Measurements from ENCODE around the gene C1orf105. TPM values are rescaled to one million over a fixed set of nuclear protein-coding genes. Genes with fewer than 3 reads are reported as not detected.

The C1orf105 gene
- total RNA-seq, 1 experiment from 2014 or later: not detected

- H3K36me3 ChIP-seq (ENCODE audit: insufficient read depth, low read length, poor library complexity, severe bottlenecking): no peaks in the 10 kb centered on the region
- H3K27me3 ChIP-seq (replicated peaks; ENCODE audit: insufficient read depth, low read depth, low read length, poor library complexity): no peaks in the 10 kb centered on the region
- no peak for DNase-seq (ENCODE audit: low spot score)
- no peaks in the 10 kb centered on the region for H3K9me3 ChIP-seq (ENCODE audit: low read depth, low read length, poor library complexity, severe bottlenecking)
- H3K4me3 ChIP-seq (ENCODE audit: low read depth, low read length, poor library complexity, severe bottlenecking): no peak overlapping the region
- POLR2A ChIA-PET (ENCODE audit: low non-redundant PET): no interaction called here
- TF ChIP-seq CTCF (conservative IDR thresholded peaks at IDR 0.05; ENCODE audit: low read depth, low read length) (no peak), EZH2 (IDR thresholded peaks at IDR 0.05; ENCODE audit: borderline replicate concordance, low read depth, low read length, poor library complexity, severe bottlenecking) (no peak)
- intact Hi-C loops (cut with micrococcal nuclease; ENCODE audit: unreplicated experiment): no loop called here
- BruUV-seq (replicated peaks): no TSS peak
- no peak overlapping the region for H3K27ac ChIP-seq (ENCODE audit: low read depth, low read length, poor library complexity, severe bottlenecking)
- CTCF ChIA-PET: no interaction called here
- no peaks in the 10 kb centered on the region for H3K4me1 ChIP-seq (ENCODE audit: insufficient read depth, low read length, poor library complexity, severe bottlenecking)
Measured at GRCh38 chr1:172480431-172480830, 59.9 kb downstream of the C1orf105 start.

GRCh38 chr1:172482044-172482443 lies 61.6 kb downstream of the C1orf105 start:
- no peaks in the 10 kb centered on the region for H3K36me3 ChIP-seq (ENCODE audit: insufficient read depth, low read length, poor library complexity, severe bottlenecking)
- no peak for DNase-seq (ENCODE audit: low spot score)
- intact Hi-C loops (cut with micrococcal nuclease; ENCODE audit: unreplicated experiment): no loop called here
- no peaks in the 10 kb centered on the region for H3K9me3 ChIP-seq (ENCODE audit: low read depth, low read length, poor library complexity, severe bottlenecking)
- CTCF ChIA-PET: no interaction called here
- peaks cover 4% of the 10 kb centered on the region for H3K27me3 ChIP-seq (replicated peaks; ENCODE audit: insufficient read depth, low read depth, low read length, poor library complexity)
- H3K27ac ChIP-seq (ENCODE audit: low read depth, low read length, poor library complexity, severe bottlenecking): no peak overlapping the region
- no peak for TF ChIP-seq EZH2 (IDR thresholded peaks at IDR 0.05; ENCODE audit: borderline replicate concordance, low read depth, low read length, poor library complexity, severe bottlenecking)
- no peak for TF ChIP-seq CTCF (conservative IDR thresholded peaks at IDR 0.05; ENCODE audit: low read depth, low read length)
- H3K4me1 ChIP-seq (ENCODE audit: insufficient read depth, low read length, poor library complexity, severe bottlenecking): peaks cover 1% of the 10 kb centered on the region
- BruUV-seq (replicated peaks): no TSS peak
- POLR2A ChIA-PET (ENCODE audit: low non-redundant PET): no interaction called here
- no peak overlapping the region for H3K4me3 ChIP-seq (ENCODE audit: low read depth, low read length, poor library complexity, severe bottlenecking)

- intact Hi-C loops (cut with micrococcal nuclease; ENCODE audit: unreplicated experiment): no loop called here
- no peaks in the 10 kb centered on the region for H3K36me3 ChIP-seq (ENCODE audit: insufficient read depth, low read length, poor library complexity, severe bottlenecking)
- POLR2A ChIA-PET (ENCODE audit: low non-redundant PET): no interaction called here
- H3K4me3 ChIP-seq (ENCODE audit: low read depth, low read length, poor library complexity, severe bottlenecking): no peak overlapping the region
- H3K27ac ChIP-seq (ENCODE audit: low read depth, low read length, poor library complexity, severe bottlenecking): no peak overlapping the region
- CTCF ChIA-PET: no interaction called here
- peaks cover 4% of the 10 kb centered on the region for H3K27me3 ChIP-seq (replicated peaks; ENCODE audit: insufficient read depth, low read depth, low read length, poor library complexity)
- H3K4me1 ChIP-seq (ENCODE audit: insufficient read depth, low read length, poor library complexity, severe bottlenecking): peaks cover 4% of the 10 kb centered on the region
- BruUV-seq (replicated peaks): no TSS peak
- no peaks in the 10 kb centered on the region for H3K9me3 ChIP-seq (ENCODE audit: low read depth, low read length, poor library complexity, severe bottlenecking)
- no peak for DNase-seq (ENCODE audit: low spot score)
- TF ChIP-seq EZH2 (IDR thresholded peaks at IDR 0.05; ENCODE audit: borderline replicate concordance, low read depth, low read length, poor library complexity, severe bottlenecking): no peak
- no peak for TF ChIP-seq CTCF (conservative IDR thresholded peaks at IDR 0.05; ENCODE audit: low read depth, low read length)
Measured at GRCh38 chr1:172483448-172483847, 63.0 kb downstream of the C1orf105 start.

All from A673 (cell line).